Kasumi-1 (cell line): ENCODE measurements around the gene EFCAB8.
"Not testable (repeated sequence)": the region's sequence is repeated elsewhere in the genome, so short reads cannot be mapped to it uniquely, and the experiment has no call there.

Experiments
- DNase-seq, 2 experiments: peaks; one replicate each; lab custom pipeline; 2025; lab: John Stamatoyannopoulos, UW

Gene EFCAB8

GRCh38 chr20:32886652-32887051 is 27.9 kb downstream of the EFCAB8 start:
- DNase-seq = no peak

- no peak for DNase-seq
Measured at GRCh38 chr20:32887492-32887891, 28.8 kb downstream of the EFCAB8 start.

DNA sequence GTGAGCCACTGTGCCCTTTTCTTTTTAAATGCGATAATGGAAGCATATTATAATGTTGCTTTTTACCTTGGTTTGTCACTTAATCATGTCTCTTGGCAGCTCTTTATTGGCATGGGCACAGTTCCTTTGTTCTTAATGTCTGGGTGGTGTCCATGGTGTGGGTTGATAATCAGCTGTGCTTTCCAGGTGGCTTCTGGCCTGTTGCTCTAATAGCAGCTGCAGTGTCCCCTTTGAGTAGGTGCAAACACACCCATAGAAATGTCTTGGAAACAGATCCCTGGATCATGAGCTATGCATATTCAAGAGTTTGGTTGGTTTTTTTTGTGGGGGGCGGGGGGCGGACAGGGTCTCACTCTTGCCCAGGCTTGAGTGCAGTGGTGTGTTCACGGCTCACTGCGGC is 29.9 kb downstream of the EFCAB8 start:
- no peak for DNase-seq

GRCh38 chr20:32889281-32889680 is 30.6 kb downstream of the EFCAB8 start:
- no peak for DNase-seq

DNA sequence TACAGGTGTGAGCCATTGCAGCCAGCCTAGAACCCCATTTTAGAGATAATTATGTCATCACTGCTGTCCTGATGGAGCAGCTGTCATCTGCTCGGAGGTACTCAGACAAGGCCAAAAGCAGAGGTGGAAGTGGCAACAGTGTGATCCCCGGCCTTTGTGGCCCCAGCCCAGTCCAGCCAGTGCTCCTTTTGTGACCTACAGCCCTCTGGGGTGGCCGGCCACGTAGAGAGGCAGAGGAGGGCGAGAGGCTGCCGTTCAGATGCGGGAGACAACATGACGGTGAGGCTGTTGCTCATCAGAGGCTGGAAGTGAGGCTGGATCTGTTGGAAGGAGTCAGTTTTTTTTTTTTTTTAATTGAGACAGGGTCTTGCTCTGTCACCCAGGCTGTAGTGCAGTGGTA is 32.8 kb downstream of the EFCAB8 start:
- DNase-seq = no peak

- DNase-seq = no peak
Measured at GRCh38 chr20:32891926-32892660, 33.4 kb downstream of the EFCAB8 start.

GRCh38 chr20:32893263-32894025 is 34.7 kb downstream of the EFCAB8 start:
- no peak for DNase-seq

- DNase-seq = peak in 1 of 2 experiments; percentile 3
Measured at GRCh38 chr20:32894026-32894483, 35.3 kb downstream of the EFCAB8 start.

DNA sequence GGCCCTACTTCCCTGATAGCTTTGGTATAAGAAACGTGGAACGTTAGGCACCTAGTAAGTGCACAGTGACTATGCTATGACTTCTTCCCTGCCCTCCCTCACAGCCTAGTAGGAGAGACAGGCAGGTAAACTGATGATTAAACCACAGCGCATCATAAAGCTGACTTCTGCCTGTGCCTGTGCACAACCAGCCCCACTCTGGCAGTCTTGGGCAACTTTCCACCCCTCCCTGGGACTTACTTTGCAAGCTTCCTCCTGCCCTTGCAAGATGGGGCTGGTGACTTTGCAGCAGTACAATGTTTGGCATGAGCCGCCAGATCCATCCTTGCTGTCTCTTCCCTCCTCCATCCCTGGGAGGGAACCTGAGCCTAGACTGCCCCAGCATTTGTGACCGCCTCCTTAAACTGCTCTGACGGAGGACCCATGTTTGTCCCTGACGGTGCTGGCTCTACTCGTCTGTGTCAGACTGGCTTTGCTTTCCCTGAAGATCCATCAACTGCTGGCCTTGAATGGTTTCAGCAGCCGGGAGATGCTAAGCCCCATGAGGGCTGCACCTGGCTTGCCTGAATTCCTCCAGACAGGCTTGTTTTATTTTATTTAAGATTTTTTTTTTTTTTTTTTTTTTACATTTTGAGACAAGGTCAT is 36.1 kb downstream of the EFCAB8 start:
- no peak for DNase-seq

DNA sequence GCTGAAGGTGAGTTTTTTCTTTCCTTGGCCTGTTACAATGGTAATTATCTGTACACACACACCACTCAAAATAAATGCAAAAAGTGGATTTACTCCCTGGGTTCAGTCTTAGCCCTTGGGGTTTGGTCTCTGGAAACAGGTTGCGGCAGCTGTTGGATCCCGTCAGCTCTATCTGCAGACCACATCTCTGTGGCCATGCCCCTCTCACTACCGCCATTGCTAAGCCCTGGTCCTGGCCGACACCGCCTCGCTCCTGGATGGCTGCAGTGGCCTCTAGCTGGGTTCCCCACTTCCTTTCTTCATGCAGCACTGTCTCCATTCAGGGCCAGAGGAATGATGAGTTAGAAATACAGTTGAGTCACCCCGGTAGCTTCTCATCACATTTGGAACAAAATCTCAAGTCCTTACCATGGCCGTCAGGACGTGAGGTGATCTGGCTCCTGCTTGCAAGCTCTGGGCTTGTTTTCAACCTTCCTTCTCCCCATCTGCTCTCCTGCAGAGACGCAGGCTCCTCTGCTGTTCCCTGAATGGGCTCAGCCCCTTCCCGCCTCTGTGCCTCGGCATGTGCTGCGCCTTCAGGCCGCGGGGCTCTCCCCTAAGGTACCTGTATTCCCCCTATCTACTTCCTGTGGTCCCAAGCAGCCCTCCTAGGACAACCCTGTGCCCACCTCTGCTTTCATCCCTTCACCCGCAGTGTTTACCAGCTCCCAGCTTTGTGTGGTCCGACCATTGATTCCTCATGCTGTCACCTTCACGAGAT is 38.0 kb downstream of the EFCAB8 start:
- no peak for DNase-seq

- no peak for DNase-seq
Measured at GRCh38 chr20:32898729-32899128, 40.0 kb downstream of the EFCAB8 start.

GRCh38 chr20:32902456-32903420 is 44.0 kb downstream of the EFCAB8 start:
- DNase-seq = peak; percentile 62 to 63

- no peak for DNase-seq
Measured at GRCh38 chr20:32903666-32904175, 45.0 kb downstream of the EFCAB8 start.

GRCh38 chr20:32904678-32905077 is 46.0 kb downstream of the EFCAB8 start:
- DNase-seq = not testable (repeated sequence)

- DNase-seq = no peak
Measured at GRCh38 chr20:32906200-32906599, 47.5 kb downstream of the EFCAB8 start.

- no peak for DNase-seq
Measured at GRCh38 chr20:32906871-32907495, 48.3 kb downstream of the EFCAB8 start.

- DNase-seq = no peak
Measured at GRCh38 chr20:32907886-32908285, 49.2 kb downstream of the EFCAB8 start.

DNA sequence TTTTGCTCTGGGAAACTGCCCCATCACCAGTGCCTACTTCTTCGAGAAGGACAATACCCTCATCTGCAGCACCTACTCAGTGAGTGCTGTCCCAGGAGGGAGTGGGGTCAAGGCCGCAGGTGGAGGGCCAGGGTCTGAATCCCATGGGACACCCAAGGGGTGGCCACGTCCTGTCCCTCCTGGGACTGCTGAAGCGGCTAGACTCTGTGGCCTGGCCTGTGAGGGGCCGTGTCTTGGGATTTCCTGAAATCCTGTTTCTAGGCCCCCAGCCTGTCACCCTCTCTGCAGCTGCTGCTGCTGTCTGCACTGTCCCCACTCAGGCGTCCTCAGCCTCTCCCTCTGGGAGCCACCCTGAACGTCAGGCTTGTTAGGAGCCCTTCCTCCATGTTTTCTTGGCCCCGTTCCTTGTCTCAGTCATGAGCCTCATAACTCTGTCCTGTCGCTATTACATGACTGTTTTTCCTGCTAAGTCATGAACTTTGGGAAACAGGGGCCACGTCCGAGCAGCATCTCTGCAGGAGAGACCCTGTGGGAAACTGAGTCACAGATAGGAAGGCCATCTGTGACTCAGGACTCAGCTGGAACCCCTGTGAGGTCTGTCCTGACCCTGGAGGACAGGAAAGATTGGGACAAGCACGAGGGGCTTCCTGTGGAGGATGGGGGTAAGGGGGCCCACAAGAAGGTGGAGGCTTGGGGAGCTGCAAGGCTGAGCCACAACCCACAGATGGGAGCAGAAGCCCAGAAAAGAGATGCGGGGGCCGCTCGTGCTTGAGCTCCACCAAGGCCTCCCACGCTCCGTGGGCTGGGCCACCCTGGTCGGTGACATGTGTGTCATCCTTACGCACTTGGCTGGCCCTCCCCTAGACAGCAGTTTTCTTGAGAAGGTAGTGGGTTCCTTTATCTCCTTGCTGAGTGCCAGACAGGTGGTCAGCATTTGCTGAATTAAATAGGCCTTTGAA is 49.9 kb downstream of the EFCAB8 start:
- DNase-seq = no peak

DNA sequence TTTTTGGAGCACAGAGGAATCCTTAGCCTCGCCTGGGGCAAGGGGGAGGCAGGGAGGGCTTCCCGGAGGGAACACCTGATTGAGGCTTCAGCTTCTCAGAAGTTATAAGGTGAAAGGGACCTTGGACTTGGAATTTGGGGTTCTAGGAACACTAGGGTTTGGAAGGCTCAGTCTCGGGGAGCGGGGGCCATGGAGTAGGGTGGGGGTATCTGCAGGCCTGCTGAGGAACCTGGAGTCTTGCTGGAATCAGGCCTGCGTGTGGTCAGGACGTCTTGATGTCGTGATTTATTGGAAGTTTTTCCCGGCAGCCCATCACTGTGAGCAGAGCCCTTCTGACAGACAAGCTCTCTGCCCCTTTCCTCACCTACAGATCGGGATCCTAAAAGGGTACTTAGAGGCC is 50.7 kb downstream of the EFCAB8 start:
- no peak for DNase-seq
